A172 (cell line): ENCODE results near the gene CLCN6. TPM values are rescaled to one million over a fixed set of nuclear protein-coding genes. Genes with fewer than 3 reads are reported as not detected.

Source experiments
- DNase-seq: peaks from one replicate; pipeline ENCODE4 v3.0.0-alpha.2; 2015; ENCODE audit warnings: low spot score
- total RNA-seq: library from RNA; depleted of rRNA; stranded (reverse); fragments of >200 nt; shearing (Covaris generic); gene quantifications from 2 replicates; pipeline ENCODE4 v1.2.3, GENCODE V29; 2014

Gene CLCN6
- total RNA-seq, 1 experiment from 2014 or later = 1.3 TPM

- DNase-seq = no peak
Measured at GRCh38 chr1:11855430-11855829, 49.4 kb downstream of the CLCN6 start.

DNA sequence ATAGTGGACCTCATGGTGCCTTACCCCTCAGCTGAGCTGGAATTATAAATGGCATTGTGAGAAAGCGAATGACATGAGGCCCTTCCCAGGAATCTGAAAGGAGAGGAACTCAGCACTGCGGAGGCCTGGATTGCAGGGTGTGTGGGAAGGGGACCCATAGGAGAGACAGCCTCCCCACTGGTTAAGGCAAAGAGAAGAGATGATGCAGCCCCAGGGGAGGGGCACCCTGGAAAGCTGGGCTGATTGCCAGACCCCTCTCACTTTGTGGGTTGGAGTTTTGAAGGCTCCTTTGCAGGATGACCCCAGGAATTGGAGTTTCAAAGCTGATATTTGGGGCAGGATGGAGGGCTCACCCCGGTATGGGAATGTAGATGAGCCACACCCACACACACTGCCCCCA lies 50.7 kb downstream of the CLCN6 start:
- DNase-seq = no peak

DNA sequence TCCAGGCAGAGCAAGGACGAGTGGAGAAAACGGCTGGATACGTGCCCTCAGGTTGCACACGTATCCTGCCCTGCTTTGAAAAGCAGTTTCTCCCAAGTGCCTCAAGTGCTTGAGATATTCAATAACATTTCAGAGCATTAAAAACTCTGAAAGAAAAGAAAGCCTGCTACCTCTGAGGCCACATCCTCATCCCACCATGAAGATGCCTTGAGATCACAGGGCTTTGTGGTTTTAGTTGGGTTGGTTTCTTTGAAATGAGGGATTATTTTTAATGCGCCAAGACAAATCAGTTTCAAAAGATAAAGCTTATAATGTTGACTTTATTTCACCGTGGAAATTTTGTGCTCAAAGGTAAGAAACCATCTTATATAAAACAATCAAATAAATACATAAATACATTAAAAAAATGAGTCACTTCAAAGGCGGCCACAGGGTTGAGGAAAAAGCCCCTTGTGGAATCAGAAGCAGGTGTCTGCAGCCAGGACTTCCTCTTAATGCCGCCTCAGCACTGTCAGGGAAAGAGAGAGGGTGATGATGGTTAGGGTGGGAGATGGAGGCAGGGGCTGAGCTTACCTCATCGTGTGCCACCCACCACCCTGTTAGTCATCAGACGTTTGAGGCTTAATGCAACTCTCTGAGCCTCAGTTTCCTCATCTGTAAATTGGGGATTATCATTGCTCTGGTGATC lies 51.3 kb downstream of the CLCN6 start:
- no peak for DNase-seq

DNA sequence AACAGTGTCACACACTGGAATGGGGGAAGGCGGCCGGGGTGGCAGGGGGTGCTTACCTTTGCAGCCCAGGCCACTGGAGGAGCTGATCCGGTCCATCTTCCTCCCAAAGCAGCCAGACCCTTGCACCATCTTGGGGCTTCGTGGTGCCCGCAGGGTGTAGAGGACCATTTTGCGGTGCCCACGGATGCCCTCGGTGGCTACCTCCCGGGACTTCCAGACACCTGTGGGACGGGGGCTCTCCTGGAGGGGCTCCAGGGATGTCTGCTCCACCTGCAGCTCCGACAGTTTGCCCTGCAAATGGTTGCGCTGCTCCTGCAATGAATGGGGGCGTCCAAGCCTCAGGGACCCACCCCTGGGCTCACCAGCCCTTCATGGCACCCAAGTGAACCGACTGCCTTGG lies 52.2 kb downstream of the CLCN6 start:
- no peak for DNase-seq

- DNase-seq = no peak
Measured at GRCh38 chr1:11858613-11858967, 52.6 kb downstream of the CLCN6 start, which contains the start of gene NPPB. TSS of gene NPPB (minus strand) at chr1:11858945. CDS start at chr1:11858833, 112 bp downstream.

DNA sequence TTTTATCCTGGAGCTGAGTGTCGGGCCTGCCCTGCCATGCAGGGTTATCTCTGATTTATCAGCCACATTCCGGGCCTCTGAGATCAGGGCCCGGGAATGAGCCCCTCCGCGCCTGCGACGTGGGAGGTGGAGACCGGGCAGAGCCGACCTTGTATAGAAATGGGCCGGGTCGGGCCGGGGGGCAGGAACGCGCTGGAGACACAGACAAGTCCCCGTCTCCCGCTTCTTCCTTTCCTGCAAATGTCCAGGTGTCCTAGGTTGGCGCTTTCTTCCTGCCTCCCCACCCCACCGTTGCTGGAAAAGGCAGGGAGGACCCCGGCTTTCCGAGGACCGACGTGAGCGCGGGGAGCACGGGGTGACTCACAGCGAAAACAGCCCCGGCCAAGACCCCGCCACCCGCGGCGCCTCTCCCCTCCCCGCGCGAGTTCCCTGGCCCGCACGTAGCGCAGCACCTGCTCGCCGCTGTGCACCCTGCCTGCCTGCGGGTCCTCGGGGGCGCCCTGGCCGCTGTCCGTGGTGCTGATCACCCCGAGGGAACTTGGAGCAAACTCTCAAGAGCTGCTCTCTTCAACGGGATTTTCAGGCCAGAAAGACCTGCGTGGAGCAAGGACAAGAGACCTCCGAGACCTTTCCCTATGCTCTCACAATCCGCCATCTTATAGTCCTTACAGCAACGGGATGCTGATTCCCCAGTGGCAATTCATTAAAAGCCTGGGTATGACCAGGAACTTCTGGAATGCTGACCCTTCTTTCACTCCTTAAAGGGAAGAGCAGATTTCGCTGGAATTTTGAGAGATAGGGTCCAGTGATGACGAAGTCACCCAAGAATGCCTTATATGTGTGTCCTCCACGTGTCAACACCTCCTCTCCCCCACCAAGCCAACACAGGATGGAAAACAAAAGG lies 53.2 kb downstream of the CLCN6 start:
- peak; percentile 67 for DNase-seq

GRCh38 chr1:11860083-11860482 lies 54.1 kb downstream of the CLCN6 start:
- no peak for DNase-seq

DNA sequence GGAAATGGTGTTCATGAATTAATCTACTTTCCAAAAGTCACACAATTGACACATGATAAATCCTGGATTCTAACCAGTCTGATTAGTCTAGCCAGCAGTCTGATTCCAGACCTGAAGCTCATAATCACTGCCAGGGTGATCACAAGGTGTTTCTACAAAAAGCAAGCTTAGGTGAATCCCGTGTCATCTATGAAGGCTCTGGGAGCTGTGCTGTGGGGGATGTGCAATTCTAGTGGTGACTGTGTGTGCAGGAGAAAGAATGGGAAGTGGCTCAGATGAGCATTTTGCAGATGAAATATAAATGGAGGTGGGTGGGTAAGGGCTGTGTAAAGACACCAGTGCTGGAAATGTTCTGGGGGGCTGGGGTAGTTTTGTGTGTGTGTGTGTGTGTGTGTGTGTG lies 54.6 kb downstream of the CLCN6 start:
- no peak for DNase-seq

DNA sequence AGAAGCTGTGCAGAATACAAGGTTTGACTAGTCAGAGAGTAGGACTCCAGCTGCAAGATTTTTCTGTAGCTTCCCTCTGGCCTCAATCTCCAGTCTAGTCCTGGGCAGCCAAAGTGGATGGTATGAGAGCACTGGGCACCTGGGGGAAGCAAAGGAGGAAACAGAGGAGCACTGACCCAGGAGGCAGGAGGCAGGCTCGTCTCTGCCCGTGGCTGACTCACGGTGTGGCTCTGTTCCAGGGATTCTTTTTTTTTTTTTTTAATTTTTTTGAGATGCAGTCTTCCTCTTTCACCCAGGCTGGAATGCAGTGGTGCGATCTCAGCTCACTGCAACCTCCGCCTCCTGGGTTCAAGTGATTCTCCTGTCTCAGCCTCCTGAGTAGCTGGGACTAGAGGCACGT lies 56.9 kb downstream of the CLCN6 start:
- peak; percentile 19 for DNase-seq

GRCh38 chr1:11868331-11868980 lies 62.5 kb downstream of the CLCN6 start:
- DNase-seq = no peak

DNA sequence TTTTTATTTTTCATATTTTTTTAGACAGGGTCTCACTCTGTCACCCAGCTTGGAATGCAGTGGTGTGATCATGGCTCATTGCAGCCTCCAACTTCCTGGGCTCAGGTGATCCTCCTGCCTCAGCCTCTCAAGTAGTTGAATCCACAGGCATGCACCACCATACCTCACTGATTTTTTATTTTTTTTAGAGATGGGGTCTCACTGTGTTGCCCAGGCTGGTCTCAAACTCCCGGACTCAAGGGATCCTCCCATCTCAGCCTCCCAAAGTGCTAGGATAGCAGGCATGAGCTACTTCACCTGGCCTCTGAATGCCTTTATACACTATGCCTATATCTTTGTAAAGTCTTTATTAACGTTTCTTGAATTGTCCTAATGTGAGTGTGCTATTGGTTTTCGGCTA lies 63.1 kb downstream of the CLCN6 start:
- DNase-seq = no peak

DNA sequence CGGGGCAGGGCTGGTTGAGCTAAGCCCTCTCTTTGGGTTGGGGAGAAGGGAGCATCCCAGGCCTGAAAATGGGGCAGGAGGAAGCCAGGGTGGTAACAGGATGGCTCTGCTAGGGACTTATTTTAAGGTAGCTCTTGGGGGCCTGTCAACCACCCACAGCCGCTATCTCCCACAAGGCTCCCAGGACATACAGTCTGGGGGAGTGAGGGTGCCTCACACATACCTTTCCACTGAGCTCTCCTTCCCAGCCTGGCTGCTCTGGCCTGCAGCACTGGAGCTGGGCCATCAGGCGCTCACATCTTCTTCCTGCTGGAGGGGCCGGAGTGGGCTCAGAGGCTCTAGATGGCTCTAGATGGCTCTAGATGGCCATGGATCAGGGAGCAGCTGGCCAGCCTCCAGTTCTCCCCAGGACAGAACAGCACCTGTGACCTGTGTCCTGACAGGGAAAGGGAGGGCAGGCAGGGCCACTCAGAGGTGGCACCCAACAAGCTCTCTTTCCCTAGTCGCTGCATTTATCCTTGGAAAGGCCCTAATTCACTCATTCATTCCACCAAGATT lies 63.7 kb downstream of the CLCN6 start:
- DNase-seq = no peak

DNA sequence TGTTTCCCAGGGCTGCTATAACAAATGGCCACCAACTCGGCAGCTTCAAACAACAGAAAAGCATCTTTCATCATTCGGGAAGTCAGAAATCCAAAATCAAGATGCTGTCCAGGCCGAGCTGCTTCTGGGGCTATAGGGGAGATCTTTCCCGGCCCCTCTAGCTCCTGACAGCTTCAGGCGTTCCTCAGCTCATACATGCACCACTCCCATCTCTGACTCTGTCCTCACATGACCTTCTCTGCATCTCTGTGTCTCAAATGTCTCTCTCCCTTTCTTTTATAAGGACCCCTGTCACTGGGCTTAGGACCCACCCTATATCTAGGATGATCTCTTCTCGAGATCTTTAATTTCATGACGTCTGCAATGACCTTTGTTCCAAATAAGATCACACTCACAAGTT lies 66.6 kb downstream of the CLCN6 start:
- DNase-seq = no peak

DNA sequence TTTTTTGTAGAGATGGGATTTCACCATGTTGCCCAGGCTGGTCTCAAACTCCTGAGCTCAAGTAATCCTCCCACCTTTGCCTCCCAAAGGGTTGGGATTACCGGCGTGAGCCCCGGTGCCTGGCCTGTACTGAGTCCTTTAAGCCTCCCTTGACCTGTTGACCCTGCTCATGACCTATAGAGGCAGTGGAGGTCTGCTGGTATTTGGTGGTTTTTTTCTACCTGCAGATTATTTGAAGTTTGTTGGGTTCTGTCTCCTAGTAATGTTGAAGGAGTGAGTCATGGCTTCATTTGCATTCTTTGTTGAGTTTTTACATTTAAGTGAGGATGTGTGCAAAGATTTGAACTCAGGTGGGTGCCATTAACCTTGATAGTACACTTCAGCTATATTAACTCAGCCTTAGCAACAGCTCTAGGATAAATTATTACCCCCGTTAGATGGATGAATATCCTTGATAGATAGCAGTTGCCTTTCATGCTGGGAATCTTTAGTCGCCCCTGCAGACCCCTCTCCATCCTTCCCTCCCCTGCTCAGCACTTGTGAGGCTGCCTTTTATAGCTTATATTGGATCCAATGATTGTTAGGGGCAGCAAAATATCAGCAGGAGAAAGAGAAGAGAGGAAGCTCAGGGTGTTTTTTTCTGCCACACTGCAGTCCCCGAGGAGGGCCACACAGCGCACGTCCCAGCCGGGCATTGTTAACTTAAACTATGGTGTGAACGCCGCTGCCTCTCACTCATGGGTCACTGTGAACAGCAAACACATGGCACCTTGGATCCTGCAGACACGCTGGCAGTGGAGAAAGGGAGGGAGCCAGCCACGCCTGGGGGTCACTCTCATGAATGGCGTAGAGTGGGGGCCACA lies 67.6 kb downstream of the CLCN6 start:
- no peak for DNase-seq

DNA sequence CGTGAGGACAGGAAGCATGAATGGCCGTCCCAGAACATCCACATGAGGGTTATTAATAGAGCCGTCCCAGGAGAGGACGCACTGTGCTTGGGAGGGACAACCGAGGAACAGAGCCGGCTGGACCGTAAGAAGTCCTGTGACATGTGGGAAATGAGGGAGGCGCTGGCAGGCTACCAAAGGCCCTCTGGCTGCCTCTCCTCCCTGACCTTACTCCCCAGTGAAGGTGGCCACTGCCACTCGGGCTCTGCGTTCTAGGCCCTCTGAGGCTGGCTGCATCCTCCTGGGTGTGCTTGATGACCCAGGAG lies 68.2 kb downstream of the CLCN6 start:
- no peak for DNase-seq

DNA sequence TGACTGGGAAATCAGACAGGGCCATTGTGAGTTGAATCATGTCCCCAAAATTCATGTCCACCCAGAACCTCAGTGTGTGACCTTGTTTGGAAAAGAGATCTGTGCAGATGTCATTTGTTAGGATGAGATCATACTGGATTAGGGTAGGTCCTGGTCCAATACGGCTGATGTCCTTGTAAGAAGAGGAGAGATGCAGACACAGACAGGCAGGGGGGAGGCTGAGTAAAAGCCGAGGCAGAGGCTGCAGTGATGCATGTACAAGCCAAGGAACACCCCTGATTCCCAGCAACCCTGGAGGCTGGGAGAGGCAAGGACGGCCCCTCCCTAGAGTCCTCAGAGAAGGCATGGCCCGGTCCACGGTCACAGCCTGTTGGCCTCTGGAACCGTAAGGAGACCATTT lies 68.6 kb downstream of the CLCN6 start:
- no peak for DNase-seq

- no peak for DNase-seq
Measured at GRCh38 chr1:11875094-11875493, 69.1 kb downstream of the CLCN6 start.

DNA sequence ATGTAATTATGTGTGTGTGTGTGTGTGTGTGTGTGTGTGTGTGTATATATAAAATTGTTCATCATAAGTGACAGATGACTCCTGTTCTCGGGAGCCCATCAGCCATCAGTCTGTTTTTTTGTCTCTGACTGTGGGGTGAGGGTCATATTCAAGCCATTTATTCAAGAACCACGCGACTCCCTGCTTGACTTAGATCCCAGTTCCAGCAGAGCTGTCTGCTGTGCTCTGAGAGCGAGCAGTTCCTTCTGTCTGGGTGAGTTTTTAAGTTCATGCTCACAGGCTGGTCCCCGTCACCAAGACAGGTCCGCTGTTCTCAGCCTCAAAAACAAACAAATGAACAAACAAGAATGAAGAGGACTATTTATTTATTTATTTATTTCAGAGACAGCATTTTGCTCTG lies 71.1 kb downstream of the CLCN6 start:
- DNase-seq = no peak

- DNase-seq = no peak
Measured at GRCh38 chr1:11878081-11878890, 72.3 kb downstream of the CLCN6 start.

- no peak for DNase-seq
Measured at GRCh38 chr1:11878891-11879190, 72.8 kb downstream of the CLCN6 start.
